ENCODE results near the gene CUX1.
A peak's percentile ranks its signal among the peaks of the same experiment; 100 is the strongest.

Gene CUX1

GRCh38 chr7:101902680-101903514, 85.5 kb downstream of the CUX1 start:
- Histone ChIP-seq H3K4me1 (ENCODE audit: control insufficient read depth, insufficient read depth, low read length) (peaks cover 2% of the 10 kb centered on the region), H3K4me3 (ENCODE audit: low read depth, low read length) (no peak overlapping the region), H3K36me3 (ENCODE audit: control insufficient read depth in 2 of 2, insufficient read depth in 1 of 2, low read length in 2 of 2) (no peaks in the 10 kb centered on the region), H3K27ac (ENCODE audit: extremely low read depth, low read depth, low read length) (no peak overlapping the region), H3K9me3 (ENCODE audit: control insufficient read depth, insufficient read depth, low read depth, low read length) (no peaks in the 10 kb centered on the region)
- POLR2A ChIA-PET: no interaction called here
- TF ChIP-seq SCRT2 (tag by site-specific recombination; IDR thresholded peaks at IDR 0.05) (peak; percentile 56), ZNF324 (tag by site-specific recombination; IDR thresholded peaks at IDR 0.05) (no peak), ZNF138 (tag by site-specific recombination; IDR thresholded peaks at IDR 0.05; ENCODE audit: borderline replicate concordance) (no peak), ZNF121 (tag by site-specific recombination; IDR thresholded peaks at IDR 0.05) (peak; percentile 50; the same call in 1 of the 2 replicates), ZNF660 (tag by site-specific recombination; IDR thresholded peaks at IDR 0.05) (no peak), SCRT1 (tag by site-specific recombination; IDR thresholded peaks at IDR 0.05; ENCODE audit: borderline replicate concordance) (0 out of 2 replicates have a peak, but pooled peaks have one; percentile 23), ZNF266 (tag by site-specific recombination; IDR thresholded peaks at IDR 0.05; ENCODE audit: low read depth) (no peak)
- CTCF ChIA-PET: no interaction called here

GRCh38 chr7:101903515-101903868, 86.1 kb downstream of the CUX1 start:
- Histone ChIP-seq H3K9me3 (ENCODE audit: control insufficient read depth, insufficient read depth, low read depth, low read length) (no peaks in the 10 kb centered on the region), H3K4me3 (ENCODE audit: low read depth, low read length) (no peak overlapping the region), H3K4me1 (ENCODE audit: control insufficient read depth, insufficient read depth, low read length) (peaks cover 2% of the 10 kb centered on the region), H3K27ac (ENCODE audit: extremely low read depth, low read depth, low read length) (no peak overlapping the region), H3K36me3 (ENCODE audit: control insufficient read depth in 2 of 2, insufficient read depth in 1 of 2, low read length in 2 of 2) (no peaks in the 10 kb centered on the region)
- CTCF ChIA-PET: no interaction called here
- TF ChIP-seq INSM2 (tag by site-specific recombination; IDR thresholded peaks at IDR 0.05) (no peak), ZIC2 (tag by site-specific recombination; IDR thresholded peaks at IDR 0.05) (no peak), FEZF1 (tag by site-specific recombination; IDR thresholded peaks at IDR 0.05) (no peak), ZNF513 (tag by site-specific recombination; IDR thresholded peaks at IDR 0.05) (no peak), ZNF626 (tag by site-specific recombination; IDR thresholded peaks at IDR 0.05) (no peak), ZNF529 (tag by site-specific recombination; IDR thresholded peaks at IDR 0.05; ENCODE audit: insufficient replicate concordance) (no peak), GLIS1 (tag by site-specific recombination; IDR thresholded peaks at IDR 0.05) (no peak), RBAK (tag by site-specific recombination; IDR thresholded peaks at IDR 0.05) (no peak)
- POLR2A ChIA-PET: no interaction called here

- H3K4me1 ChIP-seq (ENCODE audit: control insufficient read depth, insufficient read depth, low read length): peaks cover 2% of the 10 kb centered on the region
- H3K27ac ChIP-seq (ENCODE audit: extremely low read depth, low read depth, low read length): no peak overlapping the region
- CTCF ChIA-PET: no interaction called here
- no peaks in the 10 kb centered on the region for H3K9me3 ChIP-seq (ENCODE audit: control insufficient read depth, insufficient read depth, low read depth, low read length)
- H3K4me3 ChIP-seq (ENCODE audit: low read depth, low read length): no peak overlapping the region
- TF ChIP-seq WT1 (tag by site-specific recombination; IDR thresholded peaks at IDR 0.05): no peak
- no peak for TF ChIP-seq ZNF146 (tag by site-specific recombination; IDR thresholded peaks at IDR 0.05)
- no peak for TF ChIP-seq ZNF302 (tag by site-specific recombination; IDR thresholded peaks at IDR 0.05; ENCODE audit: low read depth)
- TF ChIP-seq INSM2 (tag by site-specific recombination; IDR thresholded peaks at IDR 0.05): no peak
- TF ChIP-seq ZSCAN4 (tag by site-specific recombination; IDR thresholded peaks at IDR 0.05): 0 out of 2 replicates have a peak, but pooled peaks have one; percentile 28
- TF ChIP-seq ZNF221 (tag by site-specific recombination; IDR thresholded peaks at IDR 0.05; ENCODE audit: borderline replicate concordance): no peak
- TF ChIP-seq ZNF223 (tag by site-specific recombination; IDR thresholded peaks at IDR 0.05): no peak
- H3K36me3 ChIP-seq (ENCODE audit: control insufficient read depth in 2 of 2, insufficient read depth in 1 of 2, low read length in 2 of 2): no peaks in the 10 kb centered on the region
- POLR2A ChIA-PET: no interaction called here
Observed at GRCh38 chr7:101904019-101904418, 86.6 kb downstream of the CUX1 start.
